ENCODE data around the gene TBR1.

The TBR1 gene

GRCh38 chr2:161391737-161392506 lies 24.2 kb upstream of the TBR1 start:
- TF ChIP-seq CTCF (IDR thresholded peaks at IDR 0.05; ENCODE audit: low read depth, low read length, missing control alignments) = no peak
- H3K4me3 ChIP-seq (replicated peaks; ENCODE audit: low read depth, low read length) = no peak overlapping the region
- DNase-seq (ENCODE audit: extremely low read depth, low read depth) = no peak

- H3K4me3 ChIP-seq (replicated peaks; ENCODE audit: low read depth, low read length) = no peak overlapping the region
- DNase-seq (ENCODE audit: extremely low read depth, low read depth) = no peak
- TF ChIP-seq CTCF (IDR thresholded peaks at IDR 0.05; ENCODE audit: low read depth, low read length, missing control alignments) = no peak
These were observed 16.0 kb upstream of the TBR1 start for GRCh38 chr2:161400076-161400475.

- no peak for TF ChIP-seq CTCF (IDR thresholded peaks at IDR 0.05; ENCODE audit: low read depth, low read length, missing control alignments)
- DNase-seq (ENCODE audit: extremely low read depth, low read depth) = no peak
- H3K4me3 ChIP-seq (replicated peaks; ENCODE audit: low read depth, low read length) = no peak overlapping the region
These were observed 13.8 kb upstream of the TBR1 start for GRCh38 chr2:161402297-161402696.

- TF ChIP-seq CTCF (IDR thresholded peaks at IDR 0.05; ENCODE audit: low read depth, low read length, missing control alignments) = no peak
- DNase-seq (ENCODE audit: extremely low read depth, low read depth) = no peak
- no peak overlapping the region for H3K4me3 ChIP-seq (replicated peaks; ENCODE audit: low read depth, low read length)
These were observed 9.8 kb upstream of the TBR1 start for GRCh38 chr2:161406316-161406715.

GRCh38 chr2:161407597-161407996 lies 8.5 kb upstream of the TBR1 start:
- H3K4me3 ChIP-seq (replicated peaks; ENCODE audit: low read depth, low read length) = no peak overlapping the region
- no peak for TF ChIP-seq CTCF (IDR thresholded peaks at IDR 0.05; ENCODE audit: low read depth, low read length, missing control alignments)
- no peak for DNase-seq (ENCODE audit: extremely low read depth, low read depth)

GRCh38 chr2:161409308-161409907 lies 6.7 kb upstream of the TBR1 start:
- no peak overlapping the region for H3K4me3 ChIP-seq (replicated peaks; ENCODE audit: low read depth, low read length)
- no peak for TF ChIP-seq CTCF (IDR thresholded peaks at IDR 0.05; ENCODE audit: low read depth, low read length, missing control alignments)
- no peak for DNase-seq (ENCODE audit: extremely low read depth, low read depth)

Data from HFF-Myc (cell line).